Upper lobe of left lung (tissue), 6 donors: Measurements from ENCODE around the gene AXIN2. TPM values are rescaled to one million over a fixed set of nuclear protein-coding genes. Genes with fewer than 3 reads are reported as not detected.

ENCODE experiments used
- ATAC-seq, 2 donors: fragments of 200-7000 bp; cut with Tn5 transposase; one replicate each; pipeline ENCODE4 v1.9.1; 2022; ENCODE audit warnings: mild to moderate bottlenecking in 2 of 2, moderate library complexity in 2 of 2; ENCODE audit not compliant: low FRiP score in 2 of 2
- DNase-seq, 2 donors: peaks; one replicate each; pipeline ENCODE4 v3.0.0-alpha.2; 2019 to 2020
- H3K27ac ChIP-seq, 4 donors: fragments of 200-600 bp; sonication (generic); one replicate each; pipeline ENCODE4 v1.5.1; 2016 to 2019
- H3K27me3 ChIP-seq, 4 donors: fragments of 200-600 bp; sonication (generic); one replicate each; pipeline ENCODE4 v1.5.1; 2017 to 2019
- H3K36me3 ChIP-seq, 4 donors: fragments of 200-600 bp; sonication (generic); one replicate each; pipeline ENCODE4 v1.5.1; 2016 to 2019
- H3K4me1 ChIP-seq, 4 donors: fragments of 200-600 bp; sonication (generic); one replicate each; pipeline ENCODE4 v1.5.1; 2018 to 2019
- H3K4me3 ChIP-seq, 4 donors: fragments of 200-600 bp; sonication (generic); one replicate each; pipeline ENCODE4 v1.5.1; 2017 to 2019; ENCODE audit warnings: mild to moderate bottlenecking in 2 of 4, moderate library complexity in 1 of 4
- H3K9me3 ChIP-seq, 4 donors: fragments of 200-600 bp; sonication (generic); one replicate each; pipeline ENCODE4 v1.5.1; 2018 to 2019
- EP300 ChIP-seq, 4 donors: sonication (generic); formaldehyde crosslinking; IDR thresholded peaks; one replicate each; pipeline ENCODE4 v1.5.1; 2017; ENCODE audit warnings: antibody characterized with exemption in 4 of 4, control low read depth in 2 of 4
- POLR2A ChIP-seq, 4 donors: fragments of 450-650 bp; IDR thresholded peaks; one replicate each; pipeline ENCODE4 v1.5.1; 2016 to 2017; ENCODE audit warnings: antibody characterized with exemption in 4 of 4, mild to moderate bottlenecking in 2 of 4
- POLR2AphosphoS5 ChIP-seq, 2 donors: sonication (generic); formaldehyde crosslinking; IDR thresholded peaks; one replicate each; pipeline ENCODE4 v1.5.1; 2017; ENCODE audit warnings: antibody characterized with exemption in 2 of 2
- WGBS, 2 donors: methylation state at CpG; one replicate each; pipeline ENCODE4 v1.1.5; 2017 to 2018; 5-methylcytosine and 5-hydroxymethylcytosine counted together
- total RNA-seq, 6 donors: library from RNA; depleted of rRNA in 4 of 6; stranded (reverse); fragments of >200 nt in 4 of 6; gene quantifications; one replicate each; pipeline versions ENCODE4 v1.1.0 to v1.2.1, GENCODE V29; 2016 to 2021
- TF ChIP-seq, protein P1 (sequence below), 6 experiments: fragments of 450-650 bp in 4 of 6; fragments of 200-600 bp in 2 of 6; sonication (generic) in 2 of 6; IDR thresholded peaks; one replicate each; pipeline ENCODE4 v1.5.1; 2016 to 2019; ENCODE audit warnings: antibody characterized with exemption in 6 of 6
- donor health status: DM: no; HTN: no; CAD: no; lungs with moderate emphysema.
- donor health status: DM: no; HTN: yes; CAD: no; lungs with severe emphysema.

AXIN2 gene
- total RNA-seq, 6 donors from 2014 or later: 48.0 to 135 (median 68.9) TPM

DNA sequence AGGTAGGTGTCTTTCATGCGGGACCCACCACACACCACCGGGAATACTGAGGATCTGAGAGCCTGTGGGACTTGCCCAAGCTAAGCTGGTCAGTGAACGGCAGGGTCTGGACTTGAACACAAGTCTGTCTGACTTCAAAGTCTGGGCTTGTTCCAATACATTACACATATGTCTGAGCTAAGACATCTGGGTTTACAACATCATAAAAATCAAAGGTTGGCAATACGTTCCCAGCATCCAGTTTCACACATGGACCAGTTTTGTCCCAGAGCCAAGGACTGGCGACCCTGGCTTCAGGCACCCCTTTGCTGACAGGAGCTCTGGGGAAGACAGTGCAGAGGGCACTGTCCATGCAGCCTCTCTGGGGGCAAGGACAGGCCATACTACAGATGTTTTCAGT lies 27.9 kb upstream of the AXIN2 start:
- peaks cover 9 to 23% (median 18%) of the 10 kb centered on the region in 4 donors for H3K4me1 ChIP-seq
- ATAC-seq: peak in 1 of 2 donors; percentile 63
- no peaks in the 10 kb centered on the region for H3K36me3 ChIP-seq
- H3K27ac ChIP-seq: no peak overlapping the region
- no peak for DNase-seq
- no peaks in the 10 kb centered on the region for H3K27me3 ChIP-seq
- TF ChIP-seq POLR2AphosphoS5 (IDR thresholded peaks at IDR 0.05) (no peak), POLR2A (IDR thresholded peaks at IDR 0.05) (no peak), EP300 (IDR thresholded peaks at IDR 0.05) (no peak)
- TF ChIP-seq, protein P1, sequence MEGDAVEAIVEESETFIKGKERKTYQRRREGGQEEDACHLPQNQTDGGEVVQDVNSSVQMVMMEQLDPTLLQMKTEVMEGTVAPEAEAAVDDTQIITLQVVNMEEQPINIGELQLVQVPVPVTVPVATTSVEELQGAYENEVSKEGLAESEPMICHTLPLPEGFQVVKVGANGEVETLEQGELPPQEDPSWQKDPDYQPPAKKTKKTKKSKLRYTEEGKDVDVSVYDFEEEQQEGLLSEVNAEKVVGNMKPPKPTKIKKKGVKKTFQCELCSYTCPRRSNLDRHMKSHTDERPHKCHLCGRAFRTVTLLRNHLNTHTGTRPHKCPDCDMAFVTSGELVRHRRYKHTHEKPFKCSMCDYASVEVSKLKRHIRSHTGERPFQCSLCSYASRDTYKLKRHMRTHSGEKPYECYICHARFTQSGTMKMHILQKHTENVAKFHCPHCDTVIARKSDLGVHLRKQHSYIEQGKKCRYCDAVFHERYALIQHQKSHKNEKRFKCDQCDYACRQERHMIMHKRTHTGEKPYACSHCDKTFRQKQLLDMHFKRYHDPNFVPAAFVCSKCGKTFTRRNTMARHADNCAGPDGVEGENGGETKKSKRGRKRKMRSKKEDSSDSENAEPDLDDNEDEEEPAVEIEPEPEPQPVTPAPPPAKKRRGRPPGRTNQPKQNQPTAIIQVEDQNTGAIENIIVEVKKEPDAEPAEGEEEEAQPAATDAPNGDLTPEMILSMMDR (IDR thresholded peaks at IDR 0.05): no peak
- H3K9me3 ChIP-seq: no peaks in the 10 kb centered on the region
- 75 to 90% methylated on average over 5 of the region's 5 CpGs for WGBS, 2 donors
- H3K4me3 ChIP-seq: no peak overlapping the region

DNA sequence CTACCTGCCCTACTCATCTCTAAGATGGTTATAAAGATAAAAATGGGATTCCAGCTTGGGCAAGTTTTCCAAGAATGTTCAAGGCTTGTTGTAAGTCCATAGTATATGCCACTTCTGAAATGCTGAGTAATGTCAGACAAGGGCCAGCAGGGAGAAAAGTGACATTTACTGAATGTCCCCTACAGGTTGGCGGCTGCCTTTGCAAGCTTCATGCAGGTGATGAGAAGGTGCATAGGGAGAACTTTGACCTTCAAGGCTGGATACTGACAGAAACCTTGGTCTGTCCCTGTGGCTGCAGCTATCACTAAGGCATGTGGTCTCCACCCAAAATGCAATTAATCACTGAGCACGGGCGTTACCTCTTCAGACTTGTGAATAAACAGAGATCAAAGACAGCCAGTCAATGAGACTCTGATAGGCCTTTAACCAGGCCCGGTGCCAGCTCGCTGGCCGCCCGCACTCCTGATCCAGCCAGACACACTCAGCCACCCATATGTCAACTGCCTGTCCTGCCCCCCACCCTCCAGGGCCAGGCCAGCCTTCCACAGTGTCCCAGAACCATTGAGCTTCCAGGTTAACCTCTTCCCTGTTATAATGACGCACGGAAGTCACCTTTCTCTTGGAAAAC lies 26.8 kb upstream of the AXIN2 start:
- peak overlapping the region in 1 of 4 donors; percentile 5 for H3K27ac ChIP-seq
- WGBS, 2 donors: 52 to 65% methylated on average over 9 of the region's 9 CpGs
- TF ChIP-seq POLR2A (IDR thresholded peaks at IDR 0.05) (no peak), POLR2AphosphoS5 (IDR thresholded peaks at IDR 0.05) (no peak), EP300 (IDR thresholded peaks at IDR 0.05) (no peak)
- TF ChIP-seq, protein P1 (IDR thresholded peaks at IDR 0.05): peak in 3 of 6 experiments; percentile 24 to 60 (median 45)
- peak; percentile 72 to 74 for ATAC-seq
- no peaks in the 10 kb centered on the region for H3K36me3 ChIP-seq
- H3K4me1 ChIP-seq: peaks cover 9 to 23% (median 15%) of the 10 kb centered on the region in 4 donors
- H3K27me3 ChIP-seq: no peaks in the 10 kb centered on the region
- H3K9me3 ChIP-seq: no peaks in the 10 kb centered on the region
- DNase-seq: peak; percentile 64 to 88
- H3K4me3 ChIP-seq: no peak overlapping the region

DNA sequence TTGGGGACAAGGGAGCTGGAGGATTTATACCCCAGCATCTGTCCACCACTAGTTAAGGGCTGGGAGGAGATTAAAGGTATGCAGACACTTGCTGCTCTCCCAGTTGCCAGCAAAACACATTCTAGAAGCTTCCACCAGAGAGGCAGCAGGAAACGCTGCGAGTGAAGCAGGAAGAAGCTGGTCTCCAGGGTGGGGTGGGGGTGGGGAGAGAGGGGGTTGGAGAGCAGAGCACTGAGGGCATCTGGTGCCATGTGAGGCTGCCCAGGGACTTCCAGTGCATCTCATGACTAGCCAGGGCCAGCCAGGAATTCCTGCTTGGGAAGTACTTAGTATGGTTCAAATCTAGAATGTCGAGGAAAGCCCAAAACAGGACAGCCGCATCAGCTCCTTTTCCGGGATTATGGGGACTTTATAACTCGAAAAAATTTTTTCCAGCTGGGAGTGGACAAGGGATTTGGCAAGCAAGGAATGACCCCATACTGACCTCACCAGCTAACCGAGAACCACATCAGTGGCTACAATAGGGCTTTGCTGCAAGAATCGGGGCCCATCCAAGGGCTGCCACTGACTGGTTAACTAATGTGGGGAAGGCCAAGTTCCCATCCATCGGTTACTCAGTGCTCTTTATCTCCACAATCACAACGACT lies 26.2 kb upstream of the AXIN2 start:
- no peaks in the 10 kb centered on the region for H3K9me3 ChIP-seq
- no peaks in the 10 kb centered on the region for H3K36me3 ChIP-seq
- ATAC-seq: peak in 1 of 2 donors; percentile 63
- TF ChIP-seq EP300 (IDR thresholded peaks at IDR 0.05) (no peak), POLR2AphosphoS5 (IDR thresholded peaks at IDR 0.05) (no peak), POLR2A (IDR thresholded peaks at IDR 0.05) (no peak)
- TF ChIP-seq, protein P1 (IDR thresholded peaks at IDR 0.05): no peak
- no peaks in the 10 kb centered on the region for H3K27me3 ChIP-seq
- no peak overlapping the region for H3K4me3 ChIP-seq
- peaks cover 9 to 23% (median 15%) of the 10 kb centered on the region in 4 donors for H3K4me1 ChIP-seq
- WGBS, 2 donors: 58 to 63% methylated on average over 10 of the region's 10 CpGs
- peak overlapping the region in 1 of 4 donors; percentile 23 for H3K27ac ChIP-seq
- no peak for DNase-seq

DNA sequence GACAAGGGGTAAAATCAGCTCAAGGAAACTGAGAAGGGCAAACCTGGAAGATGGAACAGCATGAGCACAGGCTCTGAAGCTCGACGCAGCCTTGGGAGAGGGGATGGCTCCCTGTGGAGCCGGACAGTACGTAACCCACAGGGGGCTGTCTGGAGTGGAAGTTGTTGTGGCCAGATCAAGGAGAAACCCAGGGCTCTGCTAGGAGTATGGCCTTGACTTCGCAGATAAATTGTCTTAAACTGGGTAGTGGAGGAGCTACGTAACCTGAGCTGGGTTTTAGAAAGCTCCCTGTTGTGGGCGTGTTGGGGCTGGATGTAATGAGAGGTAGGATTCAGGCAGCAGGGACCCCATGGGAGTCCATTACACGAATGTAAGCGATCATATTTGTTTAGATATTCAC lies 25.5 kb upstream of the AXIN2 start:
- H3K4me3 ChIP-seq: no peak overlapping the region
- no peaks in the 10 kb centered on the region for H3K9me3 ChIP-seq
- no peak for DNase-seq
- H3K27me3 ChIP-seq: no peaks in the 10 kb centered on the region
- WGBS, 2 donors: 89 to 91% methylated on average over 9 of the region's 9 CpGs
- H3K36me3 ChIP-seq: no peaks in the 10 kb centered on the region
- H3K27ac ChIP-seq: no peak overlapping the region
- no peak for TF ChIP-seq EP300 (IDR thresholded peaks at IDR 0.05)
- no peak for TF ChIP-seq POLR2AphosphoS5 (IDR thresholded peaks at IDR 0.05)
- TF ChIP-seq, protein P1 (IDR thresholded peaks at IDR 0.05): no peak
- no peak for TF ChIP-seq POLR2A (IDR thresholded peaks at IDR 0.05)
- H3K4me1 ChIP-seq: peaks cover 9 to 23% (median 15%) of the 10 kb centered on the region in 4 donors
- ATAC-seq: no peak
